ENCODE measurements around the gene TMEM131. TPM values are rescaled to one million over a fixed set of nuclear protein-coding genes. Genes with fewer than 3 reads are reported as not detected.

The TMEM131 gene
- total and polyA plus RNA-seq, 2 of the 8 experiments (the other 6 are each of a cell fraction or from before 2014, with no cell fraction given), result 9.7 to 22.9 TPM

DNA sequence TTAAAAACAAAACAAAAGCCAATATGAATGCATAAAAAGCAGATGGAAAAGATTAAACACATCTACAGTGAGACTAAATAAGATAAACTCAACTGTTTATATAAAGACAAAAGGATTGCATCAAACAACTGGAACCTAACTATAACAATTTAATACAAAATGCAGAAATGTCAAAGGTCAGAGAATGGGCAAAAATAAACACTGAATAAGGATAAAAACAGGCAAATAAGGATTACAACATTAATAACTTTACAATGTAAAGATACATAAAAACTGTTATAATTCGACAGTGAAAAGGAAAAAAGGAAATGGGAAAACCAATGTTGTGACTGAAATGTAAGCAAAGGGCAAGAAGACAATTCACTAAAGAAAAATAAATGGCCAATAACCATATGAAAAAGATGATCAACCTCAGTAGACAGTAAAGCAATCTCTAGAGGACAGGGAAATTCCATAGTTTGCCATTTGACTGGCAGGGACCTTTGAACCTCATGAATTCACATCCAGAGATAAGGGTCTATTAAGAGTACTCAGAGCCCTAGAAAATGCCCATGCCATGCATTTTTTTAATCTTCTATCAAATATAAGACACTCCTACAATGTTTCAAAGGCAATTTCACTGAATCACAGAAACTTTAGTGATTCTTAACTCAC lies 83.7 kb downstream of the TMEM131 start:
- Histone ChIP-seq H2BK20ac (ENCODE audit: low read length) (no peak overlapping the region), H4K20me1 (replicated peaks in 1 of 2; ENCODE audit: control insufficient read depth in 1 of 2, insufficient read depth in 2 of 2, low read length in 2 of 2) (no peaks in the 10 kb centered on the region), H3K79me2 (ENCODE audit: control insufficient read depth in 1 of 2, insufficient read depth in 2 of 2, low read length in 2 of 2) (peaks cover 0 to 2% of the 10 kb centered on the region in 2 experiments; a peak in 2 of 4 replicates), H2BK120ac (replicated peaks; ENCODE audit: low read depth, low read length) (no peak overlapping the region), H3K9ac (replicated peaks in 1 of 4; ENCODE audit: extremely low read depth in 1 of 4, low read depth in 3 of 4, low read length in 3 of 4) (no peak overlapping the region), H3K27me3 (replicated peaks in 1 of 4; ENCODE audit: control insufficient read depth in 3 of 4, extremely low read depth in 1 of 4, insufficient read depth in 3 of 4, low read length in 3 of 4) (no peaks in the 10 kb centered on the region), H4K8ac (ENCODE audit: extremely low read depth, insufficient read depth, low read length) (no peak overlapping the region), H3K4me3 (ENCODE audit: extremely low read depth in 1 of 4, insufficient read depth in 2 of 4, low read depth in 3 of 4, low read length in 4 of 4) (no peak overlapping the region), H3K23me2 (ENCODE audit: low read depth, low read length) (no peaks in the 10 kb centered on the region), H2AK5ac (ENCODE audit: low read depth, low read length) (no peak overlapping the region), H3K56ac (replicated peaks; ENCODE audit: insufficient read length, low read depth, low read length) (no peak overlapping the region), H2AFZ (ENCODE audit: low read length) (no peak overlapping the region), H4K5ac (ENCODE audit: insufficient read length, low read depth, low read length) (no peak overlapping the region), H3K9me3 (ENCODE audit: insufficient read depth in 2 of 2, low read depth in 1 of 2, low read length in 1 of 2) (no peaks in the 10 kb centered on the region), H2BK5ac (ENCODE audit: low read depth, low read length) (no peak overlapping the region), H4K91ac (replicated peaks; ENCODE audit: insufficient read length, low read length) (no peak overlapping the region), H3K23ac (ENCODE audit: insufficient read length) (no peak overlapping the region), H3K27ac (ENCODE audit: low read depth, low read length) (no peak overlapping the region), H3K79me1 (ENCODE audit: low read depth, low read length) (no peaks in the 10 kb centered on the region; the same call in 1 of the 2 replicates), H2BK12ac (ENCODE audit: low read depth, low read length) (no peak overlapping the region), H3K4ac (replicated peaks; ENCODE audit: insufficient read length, low read depth, low read length) (no peak overlapping the region), H3K14ac (ENCODE audit: insufficient read length) (no peak overlapping the region), H2BK15ac (ENCODE audit: low read length) (no peak overlapping the region), H3K18ac (ENCODE audit: extremely low read depth, low read length) (no peak overlapping the region), H3K36me3 (ENCODE audit: control insufficient read depth in 2 of 4, insufficient read depth in 4 of 4, low read length in 3 of 4) (no peaks in the 10 kb centered on the region), H3K4me2 (ENCODE audit: insufficient read depth in 1 of 2, low read depth in 2 of 2, low read length in 2 of 2) (no peak overlapping the region), H3K4me1 (replicated peaks in 1 of 4; ENCODE audit: control insufficient read depth in 3 of 4, insufficient read depth in 4 of 4, low read length in 3 of 4) (no peaks in the 10 kb centered on the region)
- CTCF ChIA-PET (ENCODE audit: partially characterized antibody), result no interaction called here
- TF ChIP-seq CHD2 (IDR thresholded peaks at IDR 0.05; ENCODE audit: low read length) (no peak), USF2 (IDR thresholded peaks at IDR 0.05; ENCODE audit: low read length) (no peak), SP2 (IDR thresholded peaks at IDR 0.05; ENCODE audit: low read length) (no peak)
- no peak for FAIRE-seq
- DNase-seq (ENCODE audit: low read depth in 1 of 2, low spot score in 2 of 2), result no peak
- POLR2A ChIA-PET (ENCODE audit: partially characterized antibody), result no interaction called here
- 80% methylated on average over 1 of the region's 1 CpG; no CpG with 5 or more reads in 1 of the 2 experiments for WGBS, 2 experiments (ENCODE audit: extremely low coverage in 1 of 2, insufficient coverage in 1 of 2, insufficient read length in 1 of 2, insufficient replicate concordance in 2 of 2, low coverage in 1 of 2, low lambda C conversion rate in 2 of 2, missing lambda C conversion rate in 1 of 2)

Measured in H1 (cell line).